ENCODE data around the gene UGT1A3. TPM values are rescaled to one million over a fixed set of nuclear protein-coding genes. Genes with fewer than 3 reads are reported as not detected.

The UGT1A3 gene
- total RNA-seq, 4 donors from 2014 or later: 2.8 to 7.6 (median 3.4) TPM

- Histone ChIP-seq H3K4me1 (peaks cover 0 to 53% (median 16%) of the 10 kb centered on the region in 3 donors), H3K4me3 (no peak overlapping the region), H3K27ac (peak overlapping the region in 1 of 4 donors; percentile 25), H3K36me3 (no peaks in the 10 kb centered on the region), H3K27me3 (no peaks in the 10 kb centered on the region), H3K9me3 (no peaks in the 10 kb centered on the region)
- WGBS, 2 donors: 45 to 65% methylated on average over 5 of the region's 5 CpGs
- TF ChIP-seq POLR2A (IDR thresholded peaks at IDR 0.05) (no peak), CTCF (IDR thresholded peaks at IDR 0.05) (no peak)
- intact Hi-C loops (cut with DNase I): no loop called here
- DNase-seq: no peak
Measured at GRCh38 chr2:233686928-233687327, 41.9 kb upstream of the UGT1A3 start.

- intact Hi-C loops (cut with DNase I): no loop called here
- no peak for TF ChIP-seq POLR2A (IDR thresholded peaks at IDR 0.05)
- TF ChIP-seq CTCF (IDR thresholded peaks at IDR 0.05): no peak
- H3K27ac ChIP-seq: peak overlapping the region in 3 of 4 donors; percentile 86 to 92 (median 90)
- no peak for DNase-seq
- H3K9me3 ChIP-seq: no peaks in the 10 kb centered on the region
- no peak overlapping the region for H3K4me3 ChIP-seq
- H3K27me3 ChIP-seq: no peaks in the 10 kb centered on the region
- 62 to 77% methylated on average over 5 of the region's 5 CpGs for WGBS, 2 donors
- no peaks in the 10 kb centered on the region for H3K36me3 ChIP-seq
- peaks cover 0 to 61% (median 16%) of the 10 kb centered on the region in 3 donors for H3K4me1 ChIP-seq
Measured at GRCh38 chr2:233688341-233688740, 40.5 kb upstream of the UGT1A3 start.

- Histone ChIP-seq H3K36me3 (no peaks in the 10 kb centered on the region), H3K4me1 (peaks cover 0 to 66% (median 16%) of the 10 kb centered on the region in 3 donors), H3K4me3 (no peak overlapping the region), H3K27me3 (no peaks in the 10 kb centered on the region), H3K27ac (peak overlapping the region in 3 of 4 donors; percentile 86 to 92 (median 90)), H3K9me3 (no peaks in the 10 kb centered on the region)
- intact Hi-C loops (cut with DNase I): no loop called here
- TF ChIP-seq POLR2A (IDR thresholded peaks at IDR 0.05) (no peak), CTCF (IDR thresholded peaks at IDR 0.05) (no peak)
- DNase-seq: no peak
Measured at GRCh38 chr2:233689031-233689430, 39.8 kb upstream of the UGT1A3 start.

GRCh38 chr2:233689501-233689900 is 39.3 kb upstream of the UGT1A3 start:
- Histone ChIP-seq H3K4me1 (peaks cover 0 to 71% (median 16%) of the 10 kb centered on the region in 3 donors), H3K4me3 (no peak overlapping the region), H3K27me3 (no peaks in the 10 kb centered on the region), H3K27ac (peak overlapping the region in 3 of 4 donors; percentile 86 to 92 (median 90)), H3K9me3 (no peaks in the 10 kb centered on the region), H3K36me3 (no peaks in the 10 kb centered on the region)
- TF ChIP-seq POLR2A (IDR thresholded peaks at IDR 0.05): no peak
- TF ChIP-seq CTCF (IDR thresholded peaks at IDR 0.05): no peak
- DNase-seq: no peak
- intact Hi-C loops (cut with DNase I): no loop called here
- 9 to 11% methylated on average over 3 of the region's 3 CpGs for WGBS, 2 donors

- peaks cover 0 to 75% (median 16%) of the 10 kb centered on the region in 3 donors for H3K4me1 ChIP-seq
- H3K27ac ChIP-seq: peak overlapping the region; percentile 82 to 92 (median 88)
- WGBS, 2 donors: 29 to 35% methylated on average over 4 of the region's 4 CpGs
- TF ChIP-seq POLR2A (IDR thresholded peaks at IDR 0.05) (no peak), CTCF (IDR thresholded peaks at IDR 0.05) (no peak)
- no peaks in the 10 kb centered on the region for H3K9me3 ChIP-seq
- intact Hi-C loops (cut with DNase I): no loop called here
- DNase-seq: no peak
- H3K27me3 ChIP-seq: no peaks in the 10 kb centered on the region
- H3K4me3 ChIP-seq: no peak overlapping the region
- H3K36me3 ChIP-seq: no peaks in the 10 kb centered on the region
Measured at GRCh38 chr2:233690444-233690843, 38.4 kb upstream of the UGT1A3 start.
